Epithelial cell of proximal tubule (primary cell): ENCODE data around the gene CCDC186. TPM values are rescaled to one million over a fixed set of nuclear protein-coding genes. Genes with fewer than 3 reads are reported as not detected.

ENCODE experiments used
- DNase-seq: peaks from one replicate; pipeline ENCODE4 v3.0.0-alpha.2; 2011; ENCODE audit warnings: low read depth
- H3K4me3 ChIP-seq: 2 replicates; pipeline ENCODE4 v1.5.1; 2011; ENCODE audit warnings: low read depth, mild to moderate bottlenecking, low read length
- CTCF ChIP-seq: conservative IDR thresholded peaks from 2 replicates; pipeline ENCODE4 v1.5.1; 2012; ENCODE audit warnings: low read depth, mild to moderate bottlenecking, low read length
- total RNA-seq: library from RNA; depleted of rRNA; stranded (reverse); fragments of >200 nt; gene quantifications from 2 replicates; pipeline ENCODE4 v1.2.3, GENCODE V29; 2015

Gene CCDC186
- total RNA-seq, 1 donor from 2014 or later = 22.1 TPM

GRCh38 chr10:114168450-114169009, 5.5 kb downstream of the CCDC186 start:
- TF ChIP-seq CTCF = no peak
- no peak overlapping the region for H3K4me3 ChIP-seq
- DNase-seq = no peak

GRCh38 chr10:114167985-114168384, 6.0 kb downstream of the CCDC186 start:
- H3K4me3 ChIP-seq = no peak overlapping the region
- no peak for TF ChIP-seq CTCF
- no peak for DNase-seq

DNA sequence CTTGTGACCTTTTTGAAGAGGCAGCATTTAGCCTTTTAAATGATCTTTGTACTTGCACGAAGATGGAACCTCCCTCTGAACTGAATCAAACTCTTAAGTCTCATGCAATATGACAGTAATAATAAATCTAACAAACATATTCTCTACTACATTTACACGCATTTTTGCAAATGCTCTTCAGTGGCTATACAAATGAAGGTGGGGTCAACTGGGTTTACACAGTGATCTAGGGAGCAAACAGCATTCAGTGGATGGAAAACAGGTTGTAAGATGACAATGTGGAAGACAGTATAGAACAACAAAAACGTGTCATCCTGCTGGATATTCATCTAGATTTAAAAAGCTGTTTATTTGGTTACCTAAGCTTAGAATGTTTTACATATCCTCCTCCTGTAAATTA, 7.5 kb downstream of the CCDC186 start:
- DNase-seq = no peak
- no peak for TF ChIP-seq CTCF
- H3K4me3 ChIP-seq = no peak overlapping the region

DNA sequence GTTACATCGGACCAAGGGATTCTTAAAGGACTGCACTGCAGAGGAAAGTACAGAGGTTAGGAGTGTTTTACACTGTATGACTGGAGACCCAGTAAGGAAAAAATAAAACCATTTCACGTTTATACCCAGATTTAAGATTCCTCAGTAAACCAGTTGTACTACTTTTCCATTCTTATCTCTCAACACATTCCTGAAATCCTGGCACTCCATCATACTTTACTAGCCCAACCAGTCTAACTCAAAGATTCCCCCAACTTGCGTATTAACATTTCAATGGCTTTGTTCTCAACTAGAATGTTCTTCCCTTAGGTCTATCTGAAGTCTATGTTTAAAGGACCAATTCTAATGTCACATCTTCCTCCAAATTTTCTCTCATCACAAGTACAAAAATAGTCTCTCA, 8.0 kb downstream of the CCDC186 start:
- TF ChIP-seq CTCF = no peak
- no peak overlapping the region for H3K4me3 ChIP-seq
- no peak for DNase-seq

DNA sequence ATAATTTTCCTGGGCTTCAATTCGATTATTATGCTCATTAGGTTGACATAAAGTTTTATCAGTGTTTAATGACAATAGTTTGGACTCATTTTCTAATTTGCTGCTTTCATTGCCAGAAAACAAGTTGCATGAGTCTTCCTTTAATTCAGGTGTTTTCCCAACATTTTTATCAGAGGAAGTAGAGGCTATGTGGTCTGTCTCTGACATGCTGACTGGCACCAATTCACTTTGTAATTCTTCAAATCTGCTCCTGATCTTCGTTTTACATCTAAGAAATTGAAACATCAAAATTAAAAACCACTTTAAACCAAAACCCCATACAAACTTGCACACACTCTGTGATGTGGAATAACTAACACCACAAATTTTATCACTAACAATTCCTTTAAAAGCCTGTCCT, 10.9 kb downstream of the CCDC186 start:
- H3K4me3 ChIP-seq = no peak overlapping the region

GRCh38 chr10:114157912-114158311, 16.1 kb downstream of the CCDC186 start:
- no peak for TF ChIP-seq CTCF
- no peak overlapping the region for H3K4me3 ChIP-seq
- no peak for DNase-seq

More for the DNA sequence above, 10.9 kb downstream of the CCDC186 start:
- DNase-seq = no peak
- no peak for TF ChIP-seq CTCF

GRCh38 chr10:114151892-114152291, 22.1 kb downstream of the CCDC186 start:
- H3K4me3 ChIP-seq = no peak overlapping the region
- no peak for TF ChIP-seq CTCF
- DNase-seq = no peak
